ENCODE data around the gene TNFRSF9. TPM values are rescaled to one million over a fixed set of nuclear protein-coding genes. Genes with fewer than 3 reads are reported as not detected.

The TNFRSF9 gene
- total RNA-seq, 4 donors from 2014 or later = 0.21 to 0.60 TPM; not detected in 2

GRCh38 chr1:7898962-7899361 is 41.7 kb downstream of the TNFRSF9 start:
- peaks cover 0 to 9% (median 0%) of the 10 kb centered on the region in 4 donors for H3K4me1 ChIP-seq
- H3K9me3 ChIP-seq = no peaks in the 10 kb centered on the region
- WGBS, 2 donors = 86 to 87% methylated on average over 5 of the region's 5 CpGs
- no peak overlapping the region for H3K27ac ChIP-seq
- H3K36me3 ChIP-seq = no peaks in the 10 kb centered on the region
- no peak for DNase-seq (ENCODE audit: low spot score in 2 of 2)
- H3K4me3 ChIP-seq = no peak overlapping the region
- H3K27me3 ChIP-seq = no peaks in the 10 kb centered on the region
- no peak for TF ChIP-seq POLR2A (IDR thresholded peaks at IDR 0.05)
- no peak for TF ChIP-seq CTCF (IDR thresholded peaks at IDR 0.05)
- TF ChIP-seq EP300 (IDR thresholded peaks at IDR 0.05) = no peak

- no peak for TF ChIP-seq POLR2A (IDR thresholded peaks at IDR 0.05)
- TF ChIP-seq EP300 (IDR thresholded peaks at IDR 0.05) = no peak
- TF ChIP-seq CTCF (IDR thresholded peaks at IDR 0.05) = no peak
- H3K9me3 ChIP-seq = no peaks in the 10 kb centered on the region
- no peaks in the 10 kb centered on the region for H3K36me3 ChIP-seq
- no peak overlapping the region for H3K4me3 ChIP-seq
- peaks cover 0 to 8% (median 0%) of the 10 kb centered on the region in 4 donors for H3K4me1 ChIP-seq
- no peak for DNase-seq (ENCODE audit: low spot score in 2 of 2)
- 74 to 85% methylated on average over 1 of the region's 1 CpG for WGBS, 2 donors
- no peak overlapping the region for H3K27ac ChIP-seq
- H3K27me3 ChIP-seq = no peaks in the 10 kb centered on the region
Observed at GRCh38 chr1:7896994-7897393, 43.6 kb downstream of the TNFRSF9 start.

GRCh38 chr1:7893529-7894180 is 47.0 kb downstream of the TNFRSF9 start:
- TF ChIP-seq CTCF (IDR thresholded peaks at IDR 0.05) = no peak
- TF ChIP-seq EP300 (IDR thresholded peaks at IDR 0.05) = peak in 1 of 2 donors; percentile 24
- no peak for TF ChIP-seq POLR2A (IDR thresholded peaks at IDR 0.05)
- WGBS, 2 donors = 72 to 75% methylated on average over 13 of the region's 13 CpGs
- Histone ChIP-seq H3K4me1 (peaks cover 0 to 8% (median 0%) of the 10 kb centered on the region in 4 donors), H3K4me3 (no peak overlapping the region), H3K36me3 (no peaks in the 10 kb centered on the region), H3K9me3 (no peaks in the 10 kb centered on the region), H3K27ac (no peak overlapping the region), H3K27me3 (peaks cover 0 to 12% of the 10 kb centered on the region in 2 donors)
- DNase-seq (ENCODE audit: low spot score in 2 of 2) = peak in 1 of 2 donors; percentile 27

GRCh38 chr1:7891804-7892203 is 48.8 kb downstream of the TNFRSF9 start:
- H3K27ac ChIP-seq = no peak overlapping the region
- WGBS, 2 donors = 65 to 72% methylated on average over 9 of the region's 9 CpGs
- H3K9me3 ChIP-seq = no peaks in the 10 kb centered on the region
- H3K4me1 ChIP-seq = peaks cover 0 to 8% (median 0%) of the 10 kb centered on the region in 4 donors
- no peak for DNase-seq (ENCODE audit: low spot score in 2 of 2)
- H3K4me3 ChIP-seq = no peak overlapping the region
- TF ChIP-seq CTCF (IDR thresholded peaks at IDR 0.05) (no peak), POLR2A (IDR thresholded peaks at IDR 0.05) (no peak), EP300 (IDR thresholded peaks at IDR 0.05) (no peak)
- H3K27me3 ChIP-seq = peaks cover 0 to 28% of the 10 kb centered on the region in 2 donors
- H3K36me3 ChIP-seq = no peaks in the 10 kb centered on the region

- H3K27me3 ChIP-seq = peaks cover 0 to 36% of the 10 kb centered on the region in 2 donors
- no peak for DNase-seq (ENCODE audit: low spot score in 2 of 2)
- no peak overlapping the region for H3K27ac ChIP-seq
- H3K36me3 ChIP-seq = no peaks in the 10 kb centered on the region
- H3K4me1 ChIP-seq = peaks cover 0 to 10% (median 0%) of the 10 kb centered on the region in 4 donors
- no peak overlapping the region for H3K4me3 ChIP-seq
- TF ChIP-seq POLR2A (IDR thresholded peaks at IDR 0.05) = no peak
- TF ChIP-seq CTCF (IDR thresholded peaks at IDR 0.05) = no peak
- WGBS, 2 donors = 94 to 95% methylated on average over 2 of the region's 2 CpGs
- H3K9me3 ChIP-seq = no peaks in the 10 kb centered on the region
Observed at GRCh38 chr1:7890853-7891252, 49.8 kb downstream of the TNFRSF9 start.

All from tibial nerve (tissue), 4 donors.